ENCODE measurements around the gene ABCC2.

DNA sequence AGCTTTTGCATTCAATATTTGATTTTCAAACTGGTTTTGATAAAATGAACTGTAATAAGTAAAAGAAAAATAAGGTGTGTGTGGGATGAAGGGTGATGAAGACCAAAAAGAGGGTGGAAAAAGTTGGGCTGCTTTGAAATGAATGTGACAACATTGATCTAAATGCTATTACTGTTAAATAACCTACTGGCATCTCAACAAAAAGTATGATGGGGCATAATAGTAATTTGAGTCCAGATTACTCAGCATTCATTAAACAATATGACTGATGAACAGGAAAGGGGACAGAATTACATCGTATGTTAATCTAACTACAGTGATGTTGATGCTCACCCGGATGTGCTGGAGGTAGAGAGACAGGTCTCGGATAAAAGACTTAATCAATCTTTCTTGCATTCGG lies 112.2 kb downstream of the ABCC2 start:
- TF ChIP-seq CTCF (IDR thresholded peaks at IDR 0.05): no peak
- TF ChIP-seq POLR2AphosphoS5 (IDR thresholded peaks at IDR 0.05): no peak
